K562 (cell line): ENCODE measurements around the gene S100A9. TPM values are rescaled to one million over a fixed set of nuclear protein-coding genes. Genes with fewer than 3 reads are reported as not detected.

Experiments used
- BCOR ChIP-seq: fragments of 450-650 bp; IDR thresholded peaks from 2 replicates; pipeline ENCODE4 v1.6.1; 2016
- DACH1 ChIP-seq: fragments of 450-650 bp; IDR thresholded peaks from 2 replicates; pipeline ENCODE4 v1.6.1; 2018; ENCODE audit not compliant: partially characterized antibody
- DEAF1 ChIP-seq: fragments of 450-650 bp; formaldehyde crosslinking; IDR thresholded peaks from 2 replicates; pipeline ENCODE4 v1.4.0; 2020; ENCODE audit warnings: mild to moderate bottlenecking, moderate library complexity
- ELF2 ChIP-seq: fragments of 250-450 bp; sonication (Bioruptor Pico); IDR thresholded peaks from 2 replicates; pipeline ENCODE4 v1.5.0; 2021; ENCODE audit warnings: mild to moderate bottlenecking
- EP400 ChIP-seq: fragments of 450-650 bp; IDR thresholded peaks from 2 replicates; pipeline ENCODE4 v1.6.1; 2017; ENCODE audit warnings: antibody characterized with exemption, mild to moderate bottlenecking, moderate library complexity
- GATAD2A ChIP-seq: fragments of 450-650 bp; IDR thresholded peaks from 2 replicates; pipeline ENCODE4 v1.6.1; 2017
- MXD1 ChIP-seq: fragments of 250-450 bp; sonication (Bioruptor Pico); IDR thresholded peaks from 2 replicates; pipeline ENCODE4 v1.8.0; 2021; ENCODE audit warnings: borderline replicate concordance, mild to moderate bottlenecking, moderate library complexity; ENCODE audit not compliant: poor library complexity, severe bottlenecking
- MXI1 ChIP-seq: IDR thresholded peaks from 2 replicates; pipeline ENCODE4 v1.6.1; 2011; ENCODE audit warnings: low read depth, mild to moderate bottlenecking, improper control_type of control experiment, low read length
- RHOXF2B ChIP-seq: fragments of 250-450 bp; sonication (Bioruptor Pico); conservative IDR thresholded peaks from 2 replicates; pipeline ENCODE4 v1.5.1; 2021
- TCF7L2 ChIP-seq: fragments of 150-350 bp; IDR thresholded peaks from 2 replicates; pipeline ENCODE4 v1.6.1; 2016; ENCODE audit warnings: low read depth, mild to moderate bottlenecking, low read length, moderate library complexity
- ZBTB40 ChIP-seq, 2 experiments: fragments of 450-650 bp in 1 of 2; sonication (generic) in 1 of 2; formaldehyde crosslinking in 1 of 2; IDR thresholded peaks; 2 replicates each; pipeline versions ENCODE4 v1.7.1 to v1.9.0; 2016 to 2022; ENCODE audit warnings: inconsistent platforms in 1 of 2, mild to moderate bottlenecking in 1 of 2, missing genetic modification reagents in 1 of 2
- ZNF184 ChIP-seq: sonication (generic); formaldehyde crosslinking; IDR thresholded peaks from 2 replicates; pipeline ENCODE4 v1.5.0; 2020; ENCODE audit warnings: missing genetic modification reagents
- ZNF263 ChIP-seq: sonication (generic); formaldehyde crosslinking; IDR thresholded peaks from 2 replicates; pipeline ENCODE4 v1.8.0; 2022; ENCODE audit warnings: mild to moderate bottlenecking, missing genetic modification reagents, borderline replicate concordance
- ZNF311 ChIP-seq: fragments of 250-450 bp; sonication (Bioruptor Pico); IDR thresholded peaks from 2 replicates; pipeline ENCODE4 v1.4.0; 2020; ENCODE audit warnings: mild to moderate bottlenecking, moderate library complexity
- ZNF584 ChIP-seq: fragments of 200-800 bp; sonication (Bioruptor generic); IDR thresholded peaks from 2 replicates; pipeline ENCODE4 v1.6.1; 2016; ENCODE audit warnings: low read depth, mild to moderate bottlenecking, missing genetic modification characterization, missing compliant biosample characterization
- ZNF766 ChIP-seq: fragments of 200-800 bp; sonication (Bioruptor generic); conservative IDR thresholded peaks from 2 replicates; pipeline ENCODE4 v1.6.1; 2016; ENCODE audit warnings: missing genetic modification characterization, missing compliant biosample characterization
- polyA plus RNA-seq, 8 experiments: library from polyadenylated mRNA; depleted of rRNA in 4 of 8; stranded (reverse) in 5 of 8; unstranded in 3 of 8; fragments of >200 nt; fragmentation: Nextera tagmentation in 2 of 8; fragmentation: Illumina TruSeq in 1 of 8; extraction: Ambion mirVana in 2 of 8; extraction: Trizol in 1 of 8; gene quantifications; 2 replicates each; pipeline versions ENCODE4 v1.2.1 to v1.2.3, GENCODE V29; 2011 to 2014; ENCODE audit warnings: inconsistent platforms in 1 of 8, missing spikeins in 1 of 8
- total RNA-seq, 7 experiments: library from RNA; depleted of rRNA in 6 of 7; stranded (reverse); fragments of >200 nt in 6 of 7; fragmentation: Illumina TruSeq in 2 of 7; extraction: Trizol in 2 of 7; gene quantifications; 2 replicates each; pipeline versions ENCODE4 v1.2.1 to v1.2.3, GENCODE V29; 2011 to 2021; ENCODE audit warnings: low replicate concordance in 1 of 7

The S100A9 gene
- total and polyA plus RNA-seq, 9 of the 15 experiments (the other 6 are each of a cell fraction or from before 2014, with no cell fraction given) = 0.80 TPM; not detected in 8

- no peak for TF ChIP-seq TCF7L2
- peak; percentile 95 for TF ChIP-seq BCOR
- TF ChIP-seq ZNF263 = no peak; the same call in 1 of the 2 replicates
- no peak for TF ChIP-seq EP400
- peak; percentile 52 for TF ChIP-seq DACH1
- no peak for TF ChIP-seq ZNF184 (CRISPR knock-in tag)
- 0 out of 2 replicates have a peak, but pooled peaks have one; percentile 31 for TF ChIP-seq ZBTB40 (IDR thresholded peaks at IDR 0.05)
- no peak for TF ChIP-seq ZBTB40 (CRISPR knock-in tag; IDR thresholded peaks at IDR 0.05)
- TF ChIP-seq MXD1 (CRISPR knock-in tag) = no peak
- no peak for TF ChIP-seq ELF2 (CRISPR knock-in tag)
- TF ChIP-seq RHOXF2B = no peak
- TF ChIP-seq MXI1 = peak; percentile 45; the same call in 1 of the 2 replicates
- peak; percentile 99 for TF ChIP-seq ZNF766
- TF ChIP-seq DEAF1 = no peak
- TF ChIP-seq ZNF584 (CRISPR knock-in tag) = peak; percentile 99
- no peak for TF ChIP-seq GATAD2A
- peak; percentile 96 for TF ChIP-seq ZNF311 (CRISPR knock-in tag)
Observed at GRCh38 chr1:153343811-153344717, 13.6 kb upstream of the S100A9 start (continued).
